SJSA1 (cell line): ENCODE results near the gene PAOX. TPM values are rescaled to one million over a fixed set of nuclear protein-coding genes. Genes with fewer than 3 reads are reported as not detected.
"Not testable (repeated sequence)": the region's sequence is repeated elsewhere in the genome, so short reads cannot be mapped to it uniquely, and the experiment has no call there.

Experiments used
- DNase-seq, 2 experiments: peaks; one replicate each; pipeline ENCODE4 v3.0.0-alpha.2; 2015 to 2020; ENCODE audit warnings: low spot score in 2 of 2, low read depth in 1 of 2
- H3K27ac ChIP-seq: fragments of 250-450 bp; sonication (Bioruptor Pico); 2 replicates; pipeline ENCODE4 v1.5.1; 2020; ENCODE audit warnings: mild to moderate bottlenecking, moderate library complexity
- H3K27me3 ChIP-seq: fragments of 250-450 bp; sonication (Bioruptor Pico); replicated peaks from 2 replicates; pipeline ENCODE4 v1.5.1; 2020; ENCODE audit warnings: mild to moderate bottlenecking, moderate library complexity
- H3K36me3 ChIP-seq: fragments of 250-450 bp; sonication (Bioruptor Pico); 2 replicates; pipeline ENCODE4 v1.5.1; 2020; ENCODE audit warnings: mild to moderate bottlenecking
- H3K4me1 ChIP-seq: fragments of 250-450 bp; sonication (Bioruptor Pico); replicated peaks from 2 replicates; pipeline ENCODE4 v1.6.1; 2021; ENCODE audit warnings: mild to moderate bottlenecking
- H3K4me3 ChIP-seq: fragments of 250-450 bp; sonication (Bioruptor Pico); 2 replicates; pipeline ENCODE4 v1.5.1; 2020; ENCODE audit warnings: mild to moderate bottlenecking
- H3K9me3 ChIP-seq: fragments of 250-450 bp; sonication (Bioruptor Pico); replicated peaks from 2 replicates; pipeline ENCODE4 v1.5.1; 2020; ENCODE audit warnings: mild to moderate bottlenecking
- total RNA-seq: library from RNA; depleted of rRNA; stranded (reverse); fragments of >200 nt; shearing (Covaris generic); gene quantifications from 2 replicates; pipeline ENCODE4 v1.2.3, GENCODE V29; 2014

PAOX gene
- total RNA-seq, 1 experiment from 2014 or later = 8.7 TPM

GRCh38 chr10:133377025-133377817 lies 1.8 kb upstream of the PAOX start:
- Histone ChIP-seq H3K36me3 (peaks cover 9% of the 10 kb centered on the region), H3K27me3 (no peaks in the 10 kb centered on the region), H3K4me3 (no peak overlapping the region), H3K27ac (no peak overlapping the region), H3K9me3 (0 out of 2 replicates have a peak, but pooled peaks cover 5% of the 10 kb centered on the region), H3K4me1 (peaks cover 29% of the 10 kb centered on the region)
- no peak for DNase-seq

GRCh38 chr10:133377818-133378250 lies 1.2 kb upstream of the PAOX start:
- no peak overlapping the region for H3K27ac ChIP-seq
- no peak for DNase-seq

GRCh38 chr10:133378251-133379096 lies 588 bp upstream of the PAOX start:
- Histone ChIP-seq H3K27me3 (no peaks in the 10 kb centered on the region), H3K4me3 (peak overlapping the region; percentile 69), H3K36me3 (peaks cover 5% of the 10 kb centered on the region; the same call in 1 of the 2 replicates), H3K27ac (no peak overlapping the region), H3K9me3 (0 out of 2 replicates have a peak, but pooled peaks cover 5% of the 10 kb centered on the region), H3K4me1 (peaks cover 29% of the 10 kb centered on the region)
- peak; percentile 61 to 68 for DNase-seq

More at GRCh38 chr10:133377818-133378250, 1.2 kb upstream of the PAOX start:
- H3K36me3 ChIP-seq = peaks cover 9% of the 10 kb centered on the region; the same call in 1 of the 2 replicates
- peaks cover 29% of the 10 kb centered on the region for H3K4me1 ChIP-seq
- peak overlapping the region; percentile 69 for H3K4me3 ChIP-seq
- no peaks in the 10 kb centered on the region for H3K27me3 ChIP-seq
- H3K9me3 ChIP-seq = 0 out of 2 replicates have a peak, but pooled peaks cover 5% of the 10 kb centered on the region

- peaks cover 5% of the 10 kb centered on the region; the same call in 1 of the 2 replicates for H3K36me3 ChIP-seq
- peak overlapping the region; percentile 69 for H3K4me3 ChIP-seq
- peaks cover 18% of the 10 kb centered on the region for H3K4me1 ChIP-seq
- H3K27me3 ChIP-seq = no peaks in the 10 kb centered on the region
- H3K9me3 ChIP-seq = 0 out of 2 replicates have a peak, but pooled peaks cover 5% of the 10 kb centered on the region
- no peak overlapping the region for H3K27ac ChIP-seq
- DNase-seq = no peak
Observed at GRCh38 chr10:133379801-133380666, 972 bp downstream of the PAOX start.

- H3K4me3 ChIP-seq = no peak overlapping the region
- no peaks in the 10 kb centered on the region for H3K27me3 ChIP-seq
- DNase-seq = no peak
- H3K4me1 ChIP-seq = peaks cover 25% of the 10 kb centered on the region
- H3K36me3 ChIP-seq = peaks cover 5% of the 10 kb centered on the region
- no peak overlapping the region for H3K27ac ChIP-seq
- 0 out of 2 replicates have a peak, but pooled peaks cover 5% of the 10 kb centered on the region for H3K9me3 ChIP-seq
Observed at GRCh38 chr10:133381036-133381435, 2.0 kb downstream of the PAOX start.

GRCh38 chr10:133383551-133383950 lies 4.5 kb downstream of the PAOX start:
- no peak overlapping the region for H3K27ac ChIP-seq
- 0 out of 2 replicates have a peak, but pooled peaks cover 2% of the 10 kb centered on the region for H3K9me3 ChIP-seq
- no peaks in the 10 kb centered on the region for H3K27me3 ChIP-seq
- H3K36me3 ChIP-seq = peaks cover 2% of the 10 kb centered on the region
- H3K4me3 ChIP-seq = no peak overlapping the region
- no peak for DNase-seq
- peaks cover 18% of the 10 kb centered on the region for H3K4me1 ChIP-seq

GRCh38 chr10:133384071-133384470 lies 5.0 kb downstream of the PAOX start:
- Histone ChIP-seq H3K4me1 (peaks cover 16% of the 10 kb centered on the region), H3K36me3 (no peaks in the 10 kb centered on the region; the same call in 1 of the 2 replicates), H3K27ac (no peak overlapping the region), H3K4me3 (no peak overlapping the region), H3K9me3 (no peaks in the 10 kb centered on the region), H3K27me3 (no peaks in the 10 kb centered on the region)
- no peak for DNase-seq

- no peaks in the 10 kb centered on the region; the same call in 1 of the 2 replicates for H3K36me3 ChIP-seq
- peaks cover 9% of the 10 kb centered on the region for H3K4me1 ChIP-seq
- H3K9me3 ChIP-seq = no peaks in the 10 kb centered on the region
- no peak overlapping the region for H3K27ac ChIP-seq
- DNase-seq = no peak
- no peak overlapping the region for H3K4me3 ChIP-seq
- H3K27me3 ChIP-seq = no peaks in the 10 kb centered on the region
Observed at GRCh38 chr10:133385214-133385613, 6.2 kb downstream of the PAOX start.

GRCh38 chr10:133386951-133387350 lies 7.9 kb downstream of the PAOX start:
- H3K9me3 ChIP-seq, H3K27me3 ChIP-seq, DNase-seq, H3K4me3 ChIP-seq, H3K27ac ChIP-seq, H3K4me1 ChIP-seq, H3K36me3 ChIP-seq: not testable (repeated sequence)

GRCh38 chr10:133388236-133388972 lies 9.3 kb downstream of the PAOX start:
- no peak for DNase-seq
- H3K9me3 ChIP-seq = no peaks in the 10 kb centered on the region
- H3K27ac ChIP-seq = no peak overlapping the region
- H3K27me3 ChIP-seq = no peaks in the 10 kb centered on the region
- H3K4me1 ChIP-seq = peaks cover 9% of the 10 kb centered on the region
- H3K36me3 ChIP-seq = no peaks in the 10 kb centered on the region; the same call in 1 of the 2 replicates
- H3K4me3 ChIP-seq = no peak overlapping the region

- no peaks in the 10 kb centered on the region for H3K9me3 ChIP-seq
- H3K4me3 ChIP-seq = no peak overlapping the region
- peak in 1 of 2 experiments; percentile 38 for DNase-seq
- peaks cover 2% of the 10 kb centered on the region for H3K36me3 ChIP-seq
- H3K27ac ChIP-seq = no peak overlapping the region
- no peaks in the 10 kb centered on the region for H3K27me3 ChIP-seq
- H3K4me1 ChIP-seq = peaks cover 9% of the 10 kb centered on the region
Observed at GRCh38 chr10:133388973-133389818, 10.1 kb downstream of the PAOX start.
